ENCODE measurements around the gene AGPAT2. TPM values are rescaled to one million over a fixed set of nuclear protein-coding genes. Genes with fewer than 3 reads are reported as not detected.

The AGPAT2 gene
- total RNA-seq, 1 donor from 2014 or later, result 106 TPM

DNA sequence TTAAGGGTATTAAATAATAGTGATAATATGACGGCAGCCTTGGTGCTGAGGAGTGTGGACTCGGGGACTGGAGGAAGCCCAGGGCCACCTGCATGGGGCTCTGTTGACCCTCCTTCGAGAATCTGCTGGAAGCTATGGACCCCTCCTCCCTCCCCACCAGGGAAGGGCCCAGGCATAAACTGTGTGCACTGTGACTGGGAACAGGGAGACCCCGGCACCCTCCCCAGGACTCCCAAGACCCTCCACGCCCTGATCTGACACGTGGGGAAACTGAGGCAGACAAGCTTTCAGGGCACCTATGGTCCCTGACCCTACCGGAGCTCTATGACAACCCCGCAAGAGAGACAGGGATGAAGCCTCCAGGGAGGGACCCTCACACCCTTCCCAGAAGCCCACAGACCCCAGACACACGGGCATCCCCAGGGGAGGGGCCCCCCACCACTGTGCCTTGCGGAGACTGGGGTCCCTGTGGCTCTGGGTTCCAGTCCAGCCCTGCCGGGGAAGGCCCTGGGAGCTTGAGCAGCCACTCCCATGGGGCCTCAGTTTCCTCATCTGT is 31.0 kb downstream of the AGPAT2 start:
- intact Hi-C loops (cut with DNase I), result no loop called here
- Histone ChIP-seq H3K27ac (peak overlapping the region; percentile 94), H3K4me3 (peak overlapping the region; percentile 61), H3K36me3 (no peaks in the 10 kb centered on the region), H3K27me3 (ENCODE audit: low read depth) (peaks cover 54% of the 10 kb centered on the region), H3K9me3 (no peaks in the 10 kb centered on the region), H3K4me1 (peaks cover 27% of the 10 kb centered on the region)
- TF ChIP-seq, protein P1, sequence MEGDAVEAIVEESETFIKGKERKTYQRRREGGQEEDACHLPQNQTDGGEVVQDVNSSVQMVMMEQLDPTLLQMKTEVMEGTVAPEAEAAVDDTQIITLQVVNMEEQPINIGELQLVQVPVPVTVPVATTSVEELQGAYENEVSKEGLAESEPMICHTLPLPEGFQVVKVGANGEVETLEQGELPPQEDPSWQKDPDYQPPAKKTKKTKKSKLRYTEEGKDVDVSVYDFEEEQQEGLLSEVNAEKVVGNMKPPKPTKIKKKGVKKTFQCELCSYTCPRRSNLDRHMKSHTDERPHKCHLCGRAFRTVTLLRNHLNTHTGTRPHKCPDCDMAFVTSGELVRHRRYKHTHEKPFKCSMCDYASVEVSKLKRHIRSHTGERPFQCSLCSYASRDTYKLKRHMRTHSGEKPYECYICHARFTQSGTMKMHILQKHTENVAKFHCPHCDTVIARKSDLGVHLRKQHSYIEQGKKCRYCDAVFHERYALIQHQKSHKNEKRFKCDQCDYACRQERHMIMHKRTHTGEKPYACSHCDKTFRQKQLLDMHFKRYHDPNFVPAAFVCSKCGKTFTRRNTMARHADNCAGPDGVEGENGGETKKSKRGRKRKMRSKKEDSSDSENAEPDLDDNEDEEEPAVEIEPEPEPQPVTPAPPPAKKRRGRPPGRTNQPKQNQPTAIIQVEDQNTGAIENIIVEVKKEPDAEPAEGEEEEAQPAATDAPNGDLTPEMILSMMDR (IDR thresholded peaks at IDR 0.05), result no peak
- DNase-seq, result no peak
- peak; percentile 8 to 9 for ATAC-seq

DNA sequence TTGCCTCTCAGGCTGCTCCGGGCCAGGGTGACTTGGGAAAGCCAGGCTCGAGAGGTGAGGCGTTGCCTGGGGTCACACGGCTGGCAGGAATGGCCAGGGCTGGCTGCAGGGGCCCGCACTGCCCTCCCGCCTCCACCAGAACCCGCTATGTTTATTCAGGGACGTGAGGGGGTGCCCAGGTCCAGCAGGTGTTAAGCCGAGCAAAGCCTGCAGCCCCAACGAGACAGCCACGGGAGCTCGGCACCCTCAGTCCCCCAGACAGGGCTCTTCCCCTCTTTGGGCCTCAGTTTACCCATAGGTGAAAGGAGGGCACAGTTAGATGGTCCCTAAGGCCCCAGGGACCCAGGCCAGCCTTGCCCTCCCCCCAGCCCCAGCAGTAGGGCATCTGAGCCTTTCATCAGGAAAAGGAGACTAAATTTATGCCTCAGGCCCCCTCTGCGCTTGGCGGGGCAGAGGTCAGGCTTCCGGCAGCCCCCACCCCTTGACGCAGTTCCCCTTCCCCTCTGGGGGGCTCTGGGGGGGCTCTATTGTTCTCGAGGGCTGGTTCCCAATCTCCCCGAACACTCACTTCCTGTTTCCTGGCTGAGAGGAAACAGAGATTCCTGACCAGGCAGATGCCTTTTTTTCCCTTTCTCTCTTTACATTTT is 31.6 kb downstream of the AGPAT2 start:
- peak overlapping the region; percentile 61 for H3K4me3 ChIP-seq
- peaks cover 50% of the 10 kb centered on the region for H3K27me3 ChIP-seq (ENCODE audit: low read depth)
- no peaks in the 10 kb centered on the region for H3K36me3 ChIP-seq
- TF ChIP-seq, protein P1 (IDR thresholded peaks at IDR 0.05), result no peak
- peak; percentile 37 to 66 for ATAC-seq
- H3K9me3 ChIP-seq, result no peaks in the 10 kb centered on the region
- peak; percentile 55 for DNase-seq
- H3K4me1 ChIP-seq, result peaks cover 27% of the 10 kb centered on the region
- intact Hi-C loops (cut with DNase I), result no loop called here
- H3K27ac ChIP-seq, result peak overlapping the region; percentile 94

DNA sequence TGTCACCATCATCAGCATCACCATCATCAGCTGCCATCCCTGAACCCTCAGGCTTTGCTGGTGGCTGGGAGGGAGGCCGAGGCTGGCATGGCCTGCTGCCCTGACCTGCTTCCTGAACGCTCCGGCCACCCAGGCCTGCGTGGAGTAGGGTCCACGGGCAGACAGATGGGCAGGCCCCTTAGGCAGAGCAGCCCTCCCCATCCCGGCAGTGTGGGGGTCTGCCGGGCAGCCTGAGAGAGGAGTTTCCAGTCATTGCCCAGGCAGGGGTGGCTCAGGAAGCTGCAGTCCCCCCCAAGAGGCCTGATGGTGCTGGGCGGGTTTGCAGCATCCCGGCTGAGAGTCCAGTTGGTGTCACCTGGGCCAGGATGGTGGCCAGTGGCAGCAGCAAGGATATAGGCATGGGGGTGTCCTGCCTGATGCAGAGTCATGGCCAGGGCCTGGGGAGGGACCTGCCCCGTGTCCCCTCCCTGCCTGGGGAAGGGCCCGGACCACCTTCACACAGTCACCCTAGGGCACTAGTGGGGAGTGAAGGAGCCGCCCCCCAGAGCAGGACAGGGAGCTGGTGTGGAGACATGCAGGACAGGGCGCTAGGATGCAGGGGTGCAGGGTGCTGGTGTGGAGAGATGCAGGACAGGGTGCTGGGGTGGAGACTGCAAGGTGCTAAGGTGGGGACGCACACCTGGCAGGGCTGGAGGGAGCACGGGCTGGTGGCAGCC is 32.3 kb downstream of the AGPAT2 start:
- intact Hi-C loops (cut with DNase I), result no loop called here
- no peaks in the 10 kb centered on the region for H3K36me3 ChIP-seq
- H3K9me3 ChIP-seq, result no peaks in the 10 kb centered on the region
- TF ChIP-seq, protein P1 (IDR thresholded peaks at IDR 0.05), result no peak
- H3K27ac ChIP-seq, result peak overlapping the region; percentile 94
- no peak overlapping the region for H3K4me3 ChIP-seq
- DNase-seq (peak; percentile 45), ATAC-seq (peak; percentile 2 to 3)
- peaks cover 46% of the 10 kb centered on the region for H3K27me3 ChIP-seq (ENCODE audit: low read depth)
- H3K4me1 ChIP-seq, result peaks cover 27% of the 10 kb centered on the region

DNA sequence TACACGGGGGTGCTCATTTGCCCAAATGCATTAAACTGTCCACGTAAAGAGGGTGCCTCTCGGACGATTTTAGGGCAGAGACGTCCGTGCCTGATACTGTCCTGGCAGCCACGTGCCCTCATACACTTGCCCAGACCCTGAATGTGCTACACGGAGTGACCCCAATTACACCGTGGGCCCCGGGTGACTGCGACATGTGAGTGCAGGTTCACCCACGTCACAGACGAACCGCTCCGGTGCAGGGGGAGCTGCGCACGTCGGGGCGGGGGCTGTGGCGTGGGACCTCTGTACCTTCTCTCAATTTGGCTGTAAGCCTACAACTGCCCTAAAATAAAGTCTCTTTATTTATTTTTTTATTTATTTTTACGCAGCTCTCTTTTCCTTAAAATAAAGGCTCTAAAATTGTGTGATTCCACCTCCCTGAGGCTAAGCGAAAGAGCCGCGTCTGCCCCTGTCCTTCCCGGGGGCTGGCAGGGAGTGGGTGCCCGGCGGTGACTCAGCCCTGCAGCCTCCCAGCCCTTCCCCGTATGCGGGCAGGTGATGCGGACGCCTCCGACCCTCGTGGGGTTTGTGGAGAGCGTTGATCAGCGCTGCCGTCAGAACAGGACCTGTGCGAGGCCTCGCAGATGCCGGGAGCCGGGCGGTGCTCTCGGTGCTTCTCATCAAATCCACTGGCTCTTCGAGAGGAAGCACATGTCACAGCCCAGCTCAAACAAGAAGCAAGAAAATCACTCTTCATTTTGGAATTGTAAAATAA is 33.8 kb downstream of the AGPAT2 start:
- no peak for ATAC-seq
- intact Hi-C loops (cut with DNase I), result no loop called here
- no peak overlapping the region for H3K4me3 ChIP-seq
- H3K27ac ChIP-seq, result peak overlapping the region; percentile 94
- H3K4me1 ChIP-seq, result peaks cover 36% of the 10 kb centered on the region
- TF ChIP-seq, protein P1 (IDR thresholded peaks at IDR 0.05), result no peak
- no peak for DNase-seq
- H3K9me3 ChIP-seq, result no peaks in the 10 kb centered on the region
- peaks cover 34% of the 10 kb centered on the region for H3K27me3 ChIP-seq (ENCODE audit: low read depth)
- no peaks in the 10 kb centered on the region for H3K36me3 ChIP-seq

DNA sequence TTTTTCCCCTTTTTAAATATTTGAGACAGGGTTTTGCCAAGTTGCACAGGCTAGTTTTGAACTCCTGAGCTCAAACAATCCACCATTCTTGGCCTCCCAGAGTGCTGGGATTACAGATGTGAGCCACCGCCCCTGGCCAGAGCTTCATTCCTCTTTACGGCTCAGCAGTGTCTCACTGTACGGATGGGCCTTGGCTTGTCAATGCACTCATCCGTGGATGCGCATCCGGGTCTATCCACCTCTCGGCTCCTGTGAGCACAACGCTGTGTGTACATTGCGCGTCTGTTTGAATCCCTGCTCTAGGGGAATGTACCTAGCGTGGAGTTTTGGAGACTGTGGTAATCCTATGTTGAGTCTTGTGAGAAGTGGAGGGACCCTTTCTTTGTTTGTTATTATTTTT is 35.4 kb downstream of the AGPAT2 start:
- intact Hi-C loops (cut with DNase I), result no loop called here
- H3K9me3 ChIP-seq, result no peaks in the 10 kb centered on the region
- ATAC-seq, result no peak
- H3K36me3 ChIP-seq, result no peaks in the 10 kb centered on the region
- no peak for DNase-seq
- H3K4me1 ChIP-seq, result peaks cover 34% of the 10 kb centered on the region
- H3K27me3 ChIP-seq (ENCODE audit: low read depth), result peaks cover 18% of the 10 kb centered on the region
- H3K4me3 ChIP-seq, result no peak overlapping the region
- TF ChIP-seq, protein P1 (IDR thresholded peaks at IDR 0.05), result no peak
- no peak overlapping the region for H3K27ac ChIP-seq

Data from lower lobe of right lung (tissue), 2 donors.